ENCODE data around the gene KL.

KL gene

GRCh38 chr13:33087091-33087490 lies 70.9 kb downstream of the KL start:
- DNase-seq = no peak

GRCh38 chr13:33087790-33088189 lies 71.6 kb downstream of the KL start:
- DNase-seq = no peak

GRCh38 chr13:33089311-33089710 lies 73.1 kb downstream of the KL start:
- DNase-seq = no peak

GRCh38 chr13:33090755-33091414 lies 74.7 kb downstream of the KL start:
- DNase-seq = no peak

- DNase-seq = no peak
Measured at GRCh38 chr13:33091415-33091774, 75.2 kb downstream of the KL start.

GRCh38 chr13:33092073-33092987 lies 76.1 kb downstream of the KL start:
- DNase-seq = no peak

- DNase-seq = no peak
Measured at GRCh38 chr13:33096886-33097605, 80.8 kb downstream of the KL start.

- no peak for DNase-seq
Measured at GRCh38 chr13:33099860-33100259, 83.6 kb downstream of the KL start.

- DNase-seq = no peak
Measured at GRCh38 chr13:33100886-33101285, 84.7 kb downstream of the KL start.

GRCh38 chr13:33101835-33102234 lies 85.6 kb downstream of the KL start:
- no peak for DNase-seq

- no peak for DNase-seq
Measured at GRCh38 chr13:33103457-33103856, 87.2 kb downstream of the KL start.

- no peak for DNase-seq
Measured at GRCh38 chr13:33105387-33106005, 89.3 kb downstream of the KL start.

- no peak for DNase-seq
Measured at GRCh38 chr13:33106656-33107360, 90.6 kb downstream of the KL start.

- no peak for DNase-seq
Measured at GRCh38 chr13:33107361-33107760, 91.1 kb downstream of the KL start.

- DNase-seq = no peak
Measured at GRCh38 chr13:33108620-33109019, 92.4 kb downstream of the KL start.

GRCh38 chr13:33109271-33109697 lies 93.1 kb downstream of the KL start:
- no peak for DNase-seq

GRCh38 chr13:33109801-33110200 lies 93.6 kb downstream of the KL start:
- no peak for DNase-seq

- no peak for DNase-seq
Measured at GRCh38 chr13:33110386-33110712, 94.1 kb downstream of the KL start.

- no peak for DNase-seq
Measured at GRCh38 chr13:33110713-33111413, 94.6 kb downstream of the KL start.

GRCh38 chr13:33111414-33112110 lies 95.3 kb downstream of the KL start:
- DNase-seq = no peak

- no peak for DNase-seq
Measured at GRCh38 chr13:33112766-33113165, 96.5 kb downstream of the KL start.
